SK-N-SH (cell line): ENCODE measurements around the gene PDE9A.

Experiments used
- CHD2 ChIP-seq: fragments of 150-350 bp; IDR thresholded peaks from 2 replicates; pipeline ENCODE4 v1.6.1; 2018; ENCODE audit warnings: low read length; ENCODE audit not compliant: partially characterized antibody
- CTCF ChIP-seq: fragments of 200-600 bp; sonication (generic); IDR thresholded peaks from 2 replicates; pipeline ENCODE4 v1.6.1; 2017; ENCODE audit warnings: antibody characterized with exemption, mild to moderate bottlenecking, moderate library complexity
- MXI1 ChIP-seq: IDR thresholded peaks from 2 replicates; pipeline ENCODE4 v1.6.1; 2012; ENCODE audit warnings: mild to moderate bottlenecking, low read depth, low read length, improper control_type of control experiment
- POLR2AphosphoS5 ChIP-seq: IDR thresholded peaks from 2 replicates; pipeline ENCODE4 v1.6.1; 2012; ENCODE audit warnings: low read depth, low read length

GRCh38 chr21:42638266-42638863 is 15.1 kb upstream of the PDE9A start:
- no peak for TF ChIP-seq CHD2
- TF ChIP-seq POLR2AphosphoS5: no peak
- TF ChIP-seq CTCF: no peak
- no peak for TF ChIP-seq MXI1
